HG02678 (cell line): ENCODE measurements around the gene BACH1.

Experiments
- ATAC-seq: cut with Tn5 transposase; IDR thresholded peaks from one replicate; pipeline ENCODE4 v1.9.1; 2021; ENCODE audit warnings: mild to moderate bottlenecking, moderate library complexity; ENCODE audit not compliant: unreplicated experiment

Gene BACH1

DNA sequence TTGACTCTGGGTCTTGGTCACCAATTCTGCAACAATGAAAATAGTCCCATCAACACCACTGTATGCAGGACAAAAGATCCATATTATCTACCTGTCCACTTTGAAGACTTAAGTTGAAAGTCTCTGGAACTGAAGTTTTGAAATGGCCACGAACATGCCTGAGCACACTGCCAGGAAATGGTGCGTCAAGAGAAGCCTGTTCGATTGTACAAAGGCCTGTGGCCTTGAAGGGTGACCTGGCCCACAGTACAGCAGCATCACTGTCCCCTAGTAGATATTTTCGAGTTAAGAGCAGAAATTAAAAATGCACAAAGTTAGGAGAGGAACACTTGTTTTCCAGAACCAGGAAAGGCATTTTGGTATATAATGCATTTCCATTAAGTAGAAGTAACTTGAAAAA, 78.5 kb downstream of the BACH1 start:
- no peak for ATAC-seq

GRCh38 chr21:29378832-29379231, 80.1 kb downstream of the BACH1 start:
- no peak for ATAC-seq

DNA sequence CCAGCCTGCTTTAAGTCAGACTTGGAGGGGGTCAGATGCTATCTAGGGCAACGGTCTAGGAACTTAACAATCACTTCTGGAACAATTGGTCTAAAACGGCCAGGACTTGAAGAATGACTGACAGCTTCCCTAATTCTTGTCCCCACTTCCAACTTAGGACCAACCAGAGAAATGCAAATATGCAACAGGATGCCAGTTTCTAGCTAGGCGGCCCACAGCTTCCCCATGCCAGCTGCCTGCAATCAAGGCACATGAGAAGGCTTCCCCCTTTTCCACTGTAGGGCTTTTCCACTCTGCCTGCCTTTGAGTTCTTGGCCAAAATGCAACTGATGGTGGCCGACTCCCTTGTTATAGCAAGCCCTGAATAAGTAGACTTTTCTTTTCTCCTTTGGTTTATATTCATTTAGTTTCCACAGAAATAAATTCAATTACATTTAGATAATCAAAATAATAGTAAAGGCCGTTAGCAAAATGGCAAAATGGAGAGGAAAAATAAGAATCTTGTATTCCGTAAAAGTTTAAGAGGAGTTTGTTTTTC, 80.9 kb downstream of the BACH1 start:
- ATAC-seq = no peak

DNA sequence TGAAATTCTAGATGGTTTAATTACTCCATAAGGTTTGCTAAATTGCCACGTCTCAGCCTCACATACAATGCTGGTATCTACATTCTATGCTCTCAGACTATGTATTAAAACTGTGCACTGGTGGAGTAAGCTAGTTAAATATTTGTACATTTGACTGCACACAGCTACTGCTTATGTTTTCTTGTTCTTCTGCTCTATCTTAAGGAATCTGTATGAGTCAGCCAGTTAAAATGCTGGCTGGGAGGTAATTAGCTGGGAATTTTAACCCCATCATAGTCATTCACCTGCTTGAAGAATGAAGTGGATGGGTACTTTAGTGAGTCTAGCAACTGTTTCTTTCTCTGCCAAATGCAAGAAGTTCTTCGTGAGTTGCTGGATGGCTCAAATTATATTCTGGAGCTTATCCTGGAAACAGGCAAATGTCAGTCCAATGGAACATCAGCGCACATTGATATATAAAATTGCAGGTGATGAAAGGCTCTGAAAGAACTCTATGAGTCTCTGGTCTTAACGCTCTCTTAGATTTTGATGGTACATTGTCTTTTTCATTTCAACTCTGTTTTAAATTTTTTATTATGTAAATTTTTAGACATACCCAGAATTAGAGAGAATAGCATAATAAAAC, 83.4 kb downstream of the BACH1 start:
- no peak for ATAC-seq

DNA sequence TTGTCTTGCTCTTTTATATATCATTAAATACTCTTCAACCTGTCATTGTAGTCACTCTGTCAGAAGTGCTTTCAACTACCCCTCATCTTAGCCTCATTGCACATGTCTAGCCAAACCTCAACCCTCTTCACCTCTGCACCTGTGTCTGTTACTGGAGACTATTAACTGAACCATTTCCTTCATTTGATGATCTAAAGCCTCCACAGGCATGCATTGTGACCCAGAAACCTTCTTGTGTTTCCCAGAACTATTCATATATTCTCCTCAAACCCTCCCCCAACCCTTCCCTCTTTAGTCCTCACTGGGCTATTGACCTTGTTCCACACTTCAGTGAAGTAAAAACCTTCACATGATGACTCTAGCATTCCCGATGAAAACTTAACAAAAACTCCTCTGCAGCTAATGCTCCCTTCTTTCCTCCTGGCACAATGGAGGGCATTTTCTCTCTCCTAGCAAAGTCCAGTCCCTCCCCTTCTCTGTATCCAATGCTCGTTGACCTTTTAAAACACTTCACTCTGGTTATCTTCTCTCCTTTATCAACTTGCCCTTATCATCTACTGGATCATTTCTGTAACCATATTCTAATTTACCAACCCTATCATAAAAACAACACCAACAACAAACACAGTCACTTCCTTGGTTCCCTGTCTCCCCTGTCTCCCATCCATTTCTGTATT, 86.1 kb downstream of the BACH1 start:
- ATAC-seq = no peak

DNA sequence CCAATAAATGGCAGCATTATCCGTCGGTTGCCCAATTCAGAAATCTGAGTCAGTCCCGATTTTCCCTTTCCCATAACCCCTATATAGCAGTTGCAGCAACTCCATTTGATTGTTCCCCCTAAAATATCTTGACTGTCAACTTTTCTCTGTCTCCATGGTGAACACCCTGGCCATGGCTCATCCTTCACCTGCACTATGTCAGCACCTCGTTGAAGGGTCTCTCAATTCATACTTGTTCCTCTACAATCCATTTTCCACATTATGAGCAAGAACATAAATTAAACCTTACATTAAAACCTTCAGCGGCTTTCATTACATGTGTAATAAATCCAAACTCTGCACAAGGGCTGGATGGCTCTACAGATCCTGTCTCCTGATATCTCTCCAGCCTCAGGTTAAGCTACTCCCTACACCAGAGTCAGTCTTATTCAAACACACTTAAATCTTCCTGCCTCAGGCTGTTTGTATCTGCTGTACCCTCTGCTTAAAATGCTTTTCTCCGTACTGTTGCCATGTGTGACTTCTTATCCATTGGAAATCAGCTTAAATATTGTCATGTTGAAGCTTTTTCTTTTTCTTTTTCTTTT, 87.3 kb downstream of the BACH1 start:
- ATAC-seq = no peak

- ATAC-seq = no peak
These were observed 88.1 kb downstream of the BACH1 start for GRCh38 chr21:29386803-29387202.

DNA sequence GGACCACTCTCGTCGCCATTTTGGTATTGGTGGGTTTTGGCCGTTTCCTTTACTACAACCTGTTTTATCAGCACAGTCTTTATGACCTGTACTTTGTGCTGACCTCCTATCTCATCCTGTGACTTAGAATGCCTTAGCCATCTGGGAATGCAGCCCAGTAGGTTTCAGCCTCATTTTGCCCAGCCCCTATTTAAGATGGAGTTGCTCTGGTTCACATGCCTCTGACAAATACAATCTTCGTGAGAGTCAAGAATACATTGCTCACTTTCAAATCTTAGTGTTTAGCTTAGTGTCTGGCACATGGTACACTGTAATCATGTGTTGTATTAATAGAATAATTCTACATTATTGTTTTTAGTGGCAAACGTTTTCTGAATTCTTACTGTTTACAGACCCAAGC, 88.9 kb downstream of the BACH1 start:
- ATAC-seq = no peak

GRCh38 chr21:29389136-29389535, 90.4 kb downstream of the BACH1 start:
- ATAC-seq = no peak

DNA sequence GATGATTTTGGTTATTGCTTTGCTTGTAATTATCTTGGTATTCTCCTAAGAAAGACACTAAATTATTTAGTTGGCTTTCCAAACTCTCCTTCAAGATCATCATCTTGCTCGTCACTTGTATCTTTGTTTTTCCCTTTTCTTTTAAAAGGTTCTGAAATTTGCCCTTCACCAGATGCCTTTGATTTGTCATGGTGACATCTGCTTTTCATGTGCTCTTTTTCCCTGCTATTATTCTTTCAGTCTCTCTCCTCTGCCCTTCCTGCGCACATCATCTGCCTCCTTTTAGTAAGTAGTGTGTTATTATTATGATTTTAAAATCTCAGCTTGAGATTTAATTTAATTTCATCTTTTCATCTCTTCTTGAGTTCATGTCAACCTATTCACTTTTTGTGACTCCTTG, 92.1 kb downstream of the BACH1 start:
- ATAC-seq = no peak

DNA sequence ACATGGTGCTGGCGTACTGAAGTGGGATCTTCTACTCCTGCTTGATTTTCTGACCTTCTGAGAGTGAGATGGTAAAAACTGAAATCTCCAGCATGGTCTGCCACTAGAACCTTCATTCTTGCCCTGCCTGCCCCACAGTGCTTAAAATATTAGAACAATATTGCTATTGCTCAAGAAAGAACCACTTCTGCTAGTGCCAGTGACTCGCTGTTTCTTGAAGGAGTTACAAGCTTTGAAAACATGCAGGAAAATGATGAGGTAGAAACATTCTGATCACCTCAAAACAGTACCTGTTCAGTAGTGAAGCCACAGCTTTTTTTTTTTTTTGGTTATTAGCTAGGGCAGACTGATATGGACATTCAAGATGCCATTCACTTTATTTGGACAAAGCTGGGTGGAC, 95.3 kb downstream of the BACH1 start:
- no peak for ATAC-seq
